A673 (cell line): Measurements from ENCODE around the gene RELCH. TPM values are rescaled to one million over a fixed set of nuclear protein-coding genes. Genes with fewer than 3 reads are reported as not detected.

Experiments
- BruUV-seq: library from RNA; stranded (reverse); fragments of 400-500 nt; replicated peaks from 2 replicates; lab custom pipeline; 2021; lab: Mats Ljungman, UMichigan
- CTCF ChIA-PET: fragments of 300-600 bp; sonication (Branson Sonifier 250); formaldehyde crosslinking; loops from one replicate; lab custom pipeline; 2022; ENCODE audit warnings: antibody characterized with exemption; lab: Charles Lee
- POLR2A ChIA-PET: fragments of 300-600 bp; sonication (Branson Sonifier 250); formaldehyde crosslinking; loops from one replicate; lab custom pipeline; 2022; ENCODE audit warnings: antibody characterized with exemption; ENCODE audit not compliant: low non-redundant PET; lab: Charles Lee
- DNase-seq: peaks from one replicate; pipeline ENCODE4 v3.0.0-alpha.2; 2015; ENCODE audit warnings: low spot score
- H3K27ac ChIP-seq: fragments of 200-600 bp; sonication (generic); 2 replicates; pipeline ENCODE4 v1.5.1; 2016; ENCODE audit warnings: mixed run types, low read depth, mild to moderate bottlenecking, mixed read lengths, antibody characterized with exemption, low read length; ENCODE audit not compliant: poor library complexity, severe bottlenecking
- H3K27me3 ChIP-seq: fragments of 200-600 bp; sonication (generic); replicated peaks from 2 replicates; pipeline ENCODE4 v1.6.1; 2017; ENCODE audit warnings: mixed run types, low read depth, mild to moderate bottlenecking, mixed read lengths, antibody characterized with exemption, low read length; ENCODE audit not compliant: insufficient read depth, poor library complexity
- H3K36me3 ChIP-seq: fragments of 200-600 bp; sonication (generic); 2 replicates; pipeline ENCODE4 v1.6.1; 2016; ENCODE audit warnings: mixed run types, mild to moderate bottlenecking, mixed read lengths, antibody characterized with exemption, low read length; ENCODE audit not compliant: insufficient read depth, poor library complexity, severe bottlenecking
- H3K4me1 ChIP-seq: fragments of 200-600 bp; sonication (generic); 2 replicates; pipeline ENCODE4 v1.6.1; 2017; ENCODE audit warnings: mixed run types, mild to moderate bottlenecking, mixed read lengths, antibody characterized with exemption, low read length; ENCODE audit not compliant: insufficient read depth, poor library complexity, severe bottlenecking
- H3K4me3 ChIP-seq: fragments of 200-600 bp; sonication (generic); 2 replicates; pipeline ENCODE4 v1.5.1; 2016; ENCODE audit warnings: low read depth, mixed run types, mild to moderate bottlenecking, mixed read lengths, low read length; ENCODE audit not compliant: poor library complexity, severe bottlenecking
- H3K9me3 ChIP-seq: fragments of 200-600 bp; sonication (generic); 2 replicates; pipeline ENCODE4 v1.6.1; 2016; ENCODE audit warnings: mixed run types, low read depth, mild to moderate bottlenecking, mixed read lengths, antibody characterized with exemption, low read length; ENCODE audit not compliant: poor library complexity, severe bottlenecking
- EZH2 ChIP-seq: fragments of 200-600 bp; sonication (generic); IDR thresholded peaks from 2 replicates; pipeline ENCODE4 v1.6.1; 2017; ENCODE audit warnings: borderline replicate concordance, low read depth, mild to moderate bottlenecking, mixed read lengths, antibody characterized with exemption, low read length; ENCODE audit not compliant: poor library complexity, severe bottlenecking
- intact Hi-C: fragments of 100-400 bp; cut with micrococcal nuclease; formaldehyde crosslinking; loops from one replicate; pipeline ENCODE4 v1.10.0; 2022; ENCODE audit not compliant: unreplicated experiment
- total RNA-seq: library from RNA; stranded (reverse); gene quantifications from 2 replicates; pipeline ENCODE4 v1.2.3, GENCODE V29; 2021
- TF ChIP-seq, protein P1 (sequence below): fragments of 300-800, 200-600 bp; sonication (generic); conservative IDR thresholded peaks from 2 replicates; pipeline ENCODE4 v1.5.1; 2017; ENCODE audit warnings: low read depth, mild to moderate bottlenecking, antibody characterized with exemption, low read length, moderate library complexity, mixed read lengths

RELCH gene
- total RNA-seq, 1 experiment from 2014 or later = 29.2 TPM

DNA sequence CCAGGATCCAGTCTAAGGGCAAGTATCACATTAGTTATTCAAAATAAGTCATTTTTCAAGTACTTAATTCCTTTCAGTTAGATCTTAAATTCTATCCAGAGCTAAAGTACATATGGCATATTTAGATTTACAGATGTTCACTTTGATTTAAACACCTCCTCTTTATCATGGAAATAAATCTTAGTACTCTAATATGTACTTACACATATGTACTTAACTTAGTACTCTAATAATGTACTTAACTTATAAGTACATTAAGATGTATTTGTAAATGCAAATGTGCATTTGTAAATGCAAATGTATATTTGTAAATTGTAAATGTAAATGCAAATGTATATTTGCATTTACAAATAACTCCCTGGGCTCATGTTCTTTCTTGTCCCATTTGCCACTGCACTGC lies 14.8 kb upstream of the RELCH start:
- Histone ChIP-seq H3K36me3 (no peaks in the 10 kb centered on the region), H3K4me3 (no peak overlapping the region), H3K9me3 (no peaks in the 10 kb centered on the region), H3K4me1 (no peaks in the 10 kb centered on the region), H3K27me3 (no peaks in the 10 kb centered on the region), H3K27ac (no peak overlapping the region)
- no TSS peak for BruUV-seq
- ChIA-PET POLR2A (no interaction called here), CTCF (no interaction called here)
- TF ChIP-seq, protein P1, sequence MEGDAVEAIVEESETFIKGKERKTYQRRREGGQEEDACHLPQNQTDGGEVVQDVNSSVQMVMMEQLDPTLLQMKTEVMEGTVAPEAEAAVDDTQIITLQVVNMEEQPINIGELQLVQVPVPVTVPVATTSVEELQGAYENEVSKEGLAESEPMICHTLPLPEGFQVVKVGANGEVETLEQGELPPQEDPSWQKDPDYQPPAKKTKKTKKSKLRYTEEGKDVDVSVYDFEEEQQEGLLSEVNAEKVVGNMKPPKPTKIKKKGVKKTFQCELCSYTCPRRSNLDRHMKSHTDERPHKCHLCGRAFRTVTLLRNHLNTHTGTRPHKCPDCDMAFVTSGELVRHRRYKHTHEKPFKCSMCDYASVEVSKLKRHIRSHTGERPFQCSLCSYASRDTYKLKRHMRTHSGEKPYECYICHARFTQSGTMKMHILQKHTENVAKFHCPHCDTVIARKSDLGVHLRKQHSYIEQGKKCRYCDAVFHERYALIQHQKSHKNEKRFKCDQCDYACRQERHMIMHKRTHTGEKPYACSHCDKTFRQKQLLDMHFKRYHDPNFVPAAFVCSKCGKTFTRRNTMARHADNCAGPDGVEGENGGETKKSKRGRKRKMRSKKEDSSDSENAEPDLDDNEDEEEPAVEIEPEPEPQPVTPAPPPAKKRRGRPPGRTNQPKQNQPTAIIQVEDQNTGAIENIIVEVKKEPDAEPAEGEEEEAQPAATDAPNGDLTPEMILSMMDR = no peak
- TF ChIP-seq EZH2 = no peak
- no peak for DNase-seq
- intact Hi-C loops = no loop called here

DNA sequence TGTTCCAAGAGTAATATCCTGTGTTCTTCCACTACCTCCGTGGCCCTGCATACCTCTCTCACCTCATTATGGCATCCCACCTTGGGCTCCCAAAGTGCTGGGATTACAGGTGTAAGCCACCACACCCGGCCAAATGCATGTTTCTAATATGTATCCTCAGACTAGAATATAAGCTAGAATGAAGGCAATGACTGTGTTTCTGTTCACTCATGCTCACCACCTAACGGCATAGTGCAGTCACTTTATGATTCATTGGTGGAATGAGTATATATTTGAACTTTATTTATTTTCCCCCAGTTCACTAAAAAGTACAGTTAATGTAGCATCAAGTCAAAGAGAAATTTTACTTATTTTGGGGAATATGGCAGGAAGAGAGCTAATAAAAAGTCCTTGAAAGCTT lies 11.5 kb upstream of the RELCH start:
- DNase-seq = no peak
- Histone ChIP-seq H3K9me3 (no peaks in the 10 kb centered on the region), H3K27ac (no peak overlapping the region), H3K4me3 (no peak overlapping the region), H3K27me3 (no peaks in the 10 kb centered on the region), H3K4me1 (no peaks in the 10 kb centered on the region), H3K36me3 (no peaks in the 10 kb centered on the region)
- BruUV-seq = no TSS peak
- ChIA-PET POLR2A (no interaction called here), CTCF (no interaction called here)
- intact Hi-C loops = no loop called here
- TF ChIP-seq, protein P1 = no peak
- no peak for TF ChIP-seq EZH2

DNA sequence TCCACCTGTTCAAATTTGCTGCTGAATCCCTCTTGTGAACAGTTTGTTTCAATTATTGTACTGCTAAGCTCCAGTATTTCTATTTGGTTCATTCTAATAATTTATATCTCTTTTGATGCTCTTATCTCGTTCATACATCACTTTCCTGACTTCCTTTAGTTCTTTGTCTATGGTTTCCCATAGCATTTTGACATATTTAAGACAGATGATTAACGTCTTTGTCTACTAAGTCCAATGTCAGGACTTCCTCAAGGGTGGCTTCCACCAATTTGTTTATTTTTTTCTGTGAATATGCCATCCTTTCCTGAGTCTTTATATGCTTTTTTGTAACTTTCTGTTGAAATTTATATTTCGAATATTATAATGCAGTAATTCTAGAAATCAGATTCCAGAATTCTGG lies 9.8 kb upstream of the RELCH start:
- H3K27me3 ChIP-seq = no peaks in the 10 kb centered on the region
- TF ChIP-seq, protein P1 = no peak
- no peak for TF ChIP-seq EZH2
- no peaks in the 10 kb centered on the region for H3K9me3 ChIP-seq
- ChIA-PET CTCF (no interaction called here), POLR2A (no interaction called here)
- BruUV-seq = no TSS peak
- DNase-seq = no peak
- H3K4me1 ChIP-seq = no peaks in the 10 kb centered on the region
- H3K4me3 ChIP-seq = no peak overlapping the region
- no peaks in the 10 kb centered on the region for H3K36me3 ChIP-seq
- H3K27ac ChIP-seq = no peak overlapping the region
- intact Hi-C loops = no loop called here
